Measurements from ENCODE around the gene SSBP4. TPM values are rescaled to one million over a fixed set of nuclear protein-coding genes. Genes with fewer than 3 reads are reported as not detected.

The SSBP4 gene
- total and polyA plus RNA-seq, 2 experiments from 2014 or later = 46.9 to 169 TPM

- Histone ChIP-seq H3F3A (ENCODE audit: insufficient read depth) (0 out of 2 replicates have a peak, but pooled peaks cover 4% of the 10 kb centered on the region), H3K4me2 (ENCODE audit: unreplicated experiment) (no peak overlapping the region), H3K27ac (no peak overlapping the region), H3K9me3 (ENCODE audit: low read depth) (no peaks in the 10 kb centered on the region), H3K36me3 (ENCODE audit: low read depth) (no peaks in the 10 kb centered on the region), H3K9me2 (ENCODE audit: insufficient read depth) (no peaks in the 10 kb centered on the region), H3K4me3 (no peak overlapping the region), H4K20me1 (ENCODE audit: insufficient read depth) (no peaks in the 10 kb centered on the region), H3K9ac (no peak overlapping the region), H2AFZ (no peak overlapping the region), H3K79me2 (ENCODE audit: insufficient read depth) (no peaks in the 10 kb centered on the region), H3K27me3 (replicated peaks; ENCODE audit: insufficient read depth) (no peaks in the 10 kb centered on the region), H3K4me1 (ENCODE audit: insufficient read depth) (peaks cover 5% of the 10 kb centered on the region)
- in situ Hi-C loops (cut with MboI) = no loop called here
- WGBS, 2 experiments (ENCODE audit: low coverage in 1 of 2, low lambda C conversion rate in 2 of 2, missing lambda C conversion rate in 2 of 2) = 92 to 100% methylated on average over 3 of the region's 3 CpGs
- DNase-seq = no peak
- no peak for TF ChIP-seq EZH2 (IDR thresholded peaks at IDR 0.05; ENCODE audit: insufficient read depth, poor library complexity, severe bottlenecking)
- no peak for TF ChIP-seq EZH2phosphoT487 (IDR thresholded peaks at IDR 0.05; ENCODE audit: insufficient read depth, low read depth)
Observed at GRCh38 chr19:18385359-18385674, 33.9 kb upstream of the SSBP4 start.

GRCh38 chr19:18385675-18386542, 33.3 kb upstream of the SSBP4 start, which contains the start of gene GDF15:
Gene GDF15 (plus strand): TSS chr19:18386158. CDS start chr19:18386190, 32 bp downstream.
- peak within 1 kb of the TSS; percentile 89 for H3K4me2 ChIP-seq (ENCODE audit: unreplicated experiment)
- H3K36me3 ChIP-seq (ENCODE audit: low read depth) = no peaks in the 10 kb centered on the region
- H3K4me3 ChIP-seq = peak within 1 kb of the TSS; percentile 75
- no peaks in the 10 kb centered on the region for H3K27me3 ChIP-seq (replicated peaks; ENCODE audit: insufficient read depth)
- 0 out of 2 replicates have a peak, but pooled peaks cover under 1% of the 10 kb centered on the region for H3F3A ChIP-seq (ENCODE audit: insufficient read depth)
- in situ Hi-C loops (cut with MboI) = no loop called here
- H3K79me2 ChIP-seq (ENCODE audit: insufficient read depth) = no peaks in the 10 kb centered on the region
- 36 to 40% methylated on average over 33 of the region's 33 CpGs for whole genome bisulfite sequencing, 2 experiments (ENCODE audit: low coverage in 1 of 2, low lambda C conversion rate in 2 of 2, missing lambda C conversion rate in 2 of 2)
- H3K27ac ChIP-seq = peak within 1 kb of the TSS; percentile 54
- H3K9me2 ChIP-seq (ENCODE audit: insufficient read depth) = no peaks in the 10 kb centered on the region
- TF ChIP-seq EZH2phosphoT487 (IDR thresholded peaks at IDR 0.05; ENCODE audit: insufficient read depth, low read depth) (no peak), EZH2 (IDR thresholded peaks at IDR 0.05; ENCODE audit: insufficient read depth, poor library complexity, severe bottlenecking) (no peak)
- peak within 1 kb of the TSS; percentile 53 for H2AFZ ChIP-seq
- no peaks in the 10 kb centered on the region; the same call in 1 of the 2 replicates for H3K4me1 ChIP-seq (ENCODE audit: insufficient read depth)
- peak; percentile 78 for DNase-seq
- peak within 1 kb of the TSS; percentile 84 for H3K9ac ChIP-seq
- H3K9me3 ChIP-seq (ENCODE audit: low read depth) = no peaks in the 10 kb centered on the region
- H4K20me1 ChIP-seq (ENCODE audit: insufficient read depth) = no peaks in the 10 kb centered on the region

- peak overlapping the region; percentile 75 for H3K4me3 ChIP-seq
- no peaks in the 10 kb centered on the region for H3K9me2 ChIP-seq (ENCODE audit: insufficient read depth)
- no peaks in the 10 kb centered on the region; the same call in 1 of the 2 replicates for H3K4me1 ChIP-seq (ENCODE audit: insufficient read depth)
- H3K36me3 ChIP-seq (ENCODE audit: low read depth) = no peaks in the 10 kb centered on the region
- no peaks in the 10 kb centered on the region for H3F3A ChIP-seq (ENCODE audit: insufficient read depth)
- H4K20me1 ChIP-seq (ENCODE audit: insufficient read depth) = no peaks in the 10 kb centered on the region
- DNase-seq = peak; percentile 77
- H3K27me3 ChIP-seq (replicated peaks; ENCODE audit: insufficient read depth) = no peaks in the 10 kb centered on the region
- peak overlapping the region; percentile 84 for H3K9ac ChIP-seq
- peak overlapping the region; percentile 54 for H3K27ac ChIP-seq
- peak overlapping the region; percentile 89 for H3K4me2 ChIP-seq (ENCODE audit: unreplicated experiment)
- peak overlapping the region; percentile 53 for H2AFZ ChIP-seq
- TF ChIP-seq EZH2phosphoT487 (IDR thresholded peaks at IDR 0.05; ENCODE audit: insufficient read depth, low read depth) (no peak), EZH2 (IDR thresholded peaks at IDR 0.05; ENCODE audit: insufficient read depth, poor library complexity, severe bottlenecking) (no peak)
- 22 to 24% methylated on average over 14 of the region's 14 CpGs for WGBS, 2 experiments (ENCODE audit: low coverage in 1 of 2, low lambda C conversion rate in 2 of 2, missing lambda C conversion rate in 2 of 2)
- in situ Hi-C loops (cut with MboI) = no loop called here
- H3K79me2 ChIP-seq (ENCODE audit: insufficient read depth) = no peaks in the 10 kb centered on the region
- H3K9me3 ChIP-seq (ENCODE audit: low read depth) = no peaks in the 10 kb centered on the region
Observed at GRCh38 chr19:18386543-18387271, 32.5 kb upstream of the SSBP4 start.

- Histone ChIP-seq H3F3A (ENCODE audit: insufficient read depth) (no peaks in the 10 kb centered on the region), H2AFZ (no peak overlapping the region), H3K4me2 (ENCODE audit: unreplicated experiment) (peak overlapping the region; percentile 89), H3K9me2 (ENCODE audit: insufficient read depth) (no peaks in the 10 kb centered on the region), H3K79me2 (ENCODE audit: insufficient read depth) (no peaks in the 10 kb centered on the region), H3K9me3 (ENCODE audit: low read depth) (no peaks in the 10 kb centered on the region), H3K4me3 (peak overlapping the region; percentile 75), H3K27me3 (replicated peaks; ENCODE audit: insufficient read depth) (no peaks in the 10 kb centered on the region), H4K20me1 (ENCODE audit: insufficient read depth) (no peaks in the 10 kb centered on the region), H3K27ac (no peak overlapping the region), H3K4me1 (ENCODE audit: insufficient read depth) (no peaks in the 10 kb centered on the region; the same call in 1 of the 2 replicates), H3K36me3 (ENCODE audit: low read depth) (no peaks in the 10 kb centered on the region), H3K9ac (no peak overlapping the region; the same call in 1 of the 2 replicates)
- TF ChIP-seq EZH2 (IDR thresholded peaks at IDR 0.05; ENCODE audit: insufficient read depth, poor library complexity, severe bottlenecking) (no peak), EZH2phosphoT487 (IDR thresholded peaks at IDR 0.05; ENCODE audit: insufficient read depth, low read depth) (no peak)
- DNase-seq = peak; percentile 84
- 16% methylated on average over 84 to 86 of the region's 86 CpGs for WGBS, 2 experiments (ENCODE audit: low coverage in 1 of 2, low lambda C conversion rate in 2 of 2, missing lambda C conversion rate in 2 of 2)
- in situ Hi-C loops (cut with MboI) = no loop called here
Observed at GRCh38 chr19:18388100-18388959, 30.9 kb upstream of the SSBP4 start.

Data from GM23248 (cell line).